Chondrocyte (in vitro differentiated cells): Measurements from ENCODE around the gene GRAMD1B. TPM values are rescaled to one million over a fixed set of nuclear protein-coding genes. Genes with fewer than 3 reads are reported as not detected.

ENCODE experiments used
- DNase-seq: peaks from one replicate; pipeline ENCODE4 v3.0.0; 2021; ENCODE audit warnings: mixed read lengths, low spot score
- H3K27ac Mint-ChIP-seq: one replicate; pipeline ENCODE4 v1.8.0; 2021; ENCODE audit warnings: mild to moderate bottlenecking, moderate library complexity, mixed read lengths; ENCODE audit not compliant: unreplicated experiment
- H3K27me3 Mint-ChIP-seq: 2 replicates; pipeline ENCODE4 v1.8.0; 2021; ENCODE audit warnings: low read depth, mixed read lengths
- H3K36me3 Mint-ChIP-seq: 2 replicates; pipeline ENCODE4 v1.8.0; 2021; ENCODE audit warnings: low read depth, mixed read lengths
- H3K4me1 Mint-ChIP-seq: 2 replicates; pipeline ENCODE4 v1.8.0; 2021; ENCODE audit warnings: low read depth, mild to moderate bottlenecking, mixed read lengths
- H3K4me3 Mint-ChIP-seq: one replicate; pipeline ENCODE4 v1.8.0; 2021; ENCODE audit warnings: mild to moderate bottlenecking, moderate library complexity, mixed read lengths; ENCODE audit not compliant: unreplicated experiment
- H3K9me3 Mint-ChIP-seq: 2 replicates; pipeline ENCODE4 v1.8.0; 2021; ENCODE audit warnings: low read depth, mixed read lengths
- CTCF ChIP-seq: fragments of 200-600 bp; sonication (generic); IDR thresholded peaks from 2 replicates; pipeline ENCODE4 v1.5.0; 2021; ENCODE audit warnings: antibody characterized with exemption, mild to moderate bottlenecking, moderate library complexity
- microRNA-seq: library from miRNA; unstranded; fragments of <30 nt; microRNA quantifications from one replicate; pipeline ENCODE4 v1.2.0, GENCODE V29; 2020; ENCODE audit warnings: borderline number of aligned reads
- total RNA-seq: library from RNA; stranded (reverse); gene quantifications from 3 replicates; pipeline ENCODE4 v1.2.1, GENCODE V29; 2021

Gene GRAMD1B
- total RNA-seq, 1 donor from 2014 or later, result 0.99 TPM

DNA sequence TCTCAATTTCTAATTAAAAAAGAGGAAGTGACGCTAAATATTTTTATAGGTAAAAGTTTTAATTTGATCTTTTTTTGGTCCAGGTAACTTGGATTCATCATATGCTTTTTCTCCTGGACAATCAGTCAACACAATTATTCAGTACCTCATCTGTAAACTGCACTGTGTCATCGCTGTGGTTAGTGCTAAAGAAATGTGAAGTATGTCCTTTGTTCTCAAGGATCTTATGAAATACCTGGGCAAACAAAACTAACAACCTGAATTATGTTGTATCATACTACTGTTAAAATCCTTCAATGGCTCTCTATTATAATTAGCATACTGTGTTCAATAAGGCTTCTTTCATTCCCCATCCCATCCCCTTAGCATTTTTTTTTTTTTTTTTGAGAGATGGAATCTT is 244.2 kb downstream of the GRAMD1B start:
- Mint-ChIP-seq H3K4me1 (no peaks in the 10 kb centered on the region), H3K4me3 (no peak overlapping the region)

More for the DNA sequence above, 244.2 kb downstream of the GRAMD1B start:
- DNase-seq, result no peak
- peaks cover 14% of the 10 kb centered on the region for H3K27me3 Mint-ChIP-seq
- H3K9me3 Mint-ChIP-seq, result no peaks in the 10 kb centered on the region
- H3K27ac Mint-ChIP-seq, result no peak overlapping the region
- no peaks in the 10 kb centered on the region for H3K36me3 Mint-ChIP-seq
- TF ChIP-seq CTCF, result no peak

Small RNA genes within 50 kb of the gene (microRNA-seq; reads per million reads assigned to microRNA genes)
- not detected for gene MIR4493

Other genes with a start within 250 kb of the GRAMD1B start
- 4.8 to 21.4 TPM (median 6.6 TPM) in 3 replicates for gene CLMP, start 235.0 kb upstream of the GRAMD1B start, total RNA-seq
- gene SCN3B, start 224.4 kb downstream of the GRAMD1B start, total RNA-seq, result 0.15 to 0.62 TPM (median 0.45 TPM) in 3 replicates